Vagina (tissue), 2 donors: ENCODE measurements around the gene ZMYND8.
"Not testable (repeated sequence)": the region's sequence is repeated elsewhere in the genome, so short reads cannot be mapped to it uniquely, and the experiment has no call there.

Experiments used
- CTCF ChIP-seq, 3 experiments: fragments of 450-650 bp in 2 of 3; fragments of 200-600 bp in 1 of 3; sonication (generic) in 1 of 3; IDR thresholded peaks; one replicate each; pipeline ENCODE4 v1.5.1; 2017 to 2019; ENCODE audit warnings: antibody characterized with exemption in 3 of 3, mild to moderate bottlenecking in 2 of 3, moderate library complexity in 2 of 3
- POLR2A ChIP-seq, 2 donors: fragments of 450-650 bp; IDR thresholded peaks; one replicate each; pipeline ENCODE4 v1.6.1; 2017; ENCODE audit warnings: antibody characterized with exemption in 2 of 2, mild to moderate bottlenecking in 2 of 2, moderate library complexity in 2 of 2
- POLR2AphosphoS5 ChIP-seq, 2 donors: sonication (generic); formaldehyde crosslinking; IDR thresholded peaks; one replicate each; pipeline ENCODE4 v1.9.0; 2017; ENCODE audit warnings: antibody characterized with exemption in 2 of 2, mild to moderate bottlenecking in 2 of 2, low read depth in 1 of 2; ENCODE audit not compliant: insufficient read depth in 1 of 2

DNA sequence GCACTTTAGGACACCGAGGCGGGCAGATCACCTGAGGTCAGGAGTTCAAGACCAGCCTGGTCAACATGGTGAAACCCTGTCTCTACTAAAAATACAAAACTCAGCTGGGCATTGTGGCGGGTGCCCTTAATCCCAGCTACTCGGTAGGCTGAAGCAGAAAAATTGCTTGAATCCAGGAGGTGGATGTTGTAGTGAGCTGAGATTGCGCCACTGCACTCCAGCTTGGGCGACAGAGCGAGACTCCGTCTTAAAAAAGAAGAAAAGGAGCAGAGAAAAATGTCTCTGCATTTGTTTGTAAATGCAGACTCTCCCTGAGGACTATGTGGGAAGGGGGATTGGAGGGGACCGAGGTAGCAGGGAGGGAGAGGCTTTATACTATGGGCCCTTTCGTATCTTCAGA is 149.9 kb downstream of the ZMYND8 start:
- TF ChIP-seq CTCF (IDR thresholded peaks at IDR 0.05); POLR2A (IDR thresholded peaks at IDR 0.05); POLR2AphosphoS5 (IDR thresholded peaks at IDR 0.05; ENCODE audit: insufficient read depth in 1 of 2, low read depth in 1 of 2): not testable (repeated sequence)
